ENCODE measurements around the gene ADCY2.

GRCh38 chr5:7494481-7495130 lies 98.7 kb downstream of the ADCY2 start:
- TF ChIP-seq POLR2A (IDR thresholded peaks at IDR 0.05), result no peak
- TF ChIP-seq POLR2AphosphoS5 (IDR thresholded peaks at IDR 0.05), result no peak
- TF ChIP-seq EP300 (IDR thresholded peaks at IDR 0.05), result no peak

All from stomach (tissue), 4 donors.